ENCODE data around the gene GID4.

GID4 gene

GRCh38 chr17:18031955-18032354 is 7.3 kb upstream of the GID4 start:
- H3K9me3 ChIP-seq, result no peaks in the 10 kb centered on the region
- no peak overlapping the region for H3K4me3 ChIP-seq
- H3K27me3 ChIP-seq, result no peaks in the 10 kb centered on the region
- no peak for TF ChIP-seq CTCF (IDR thresholded peaks at IDR 0.05)
- intact Hi-C loops (cut with DNase I; ENCODE audit: low total_unique reads), result no loop called here
- DNase-seq, result peak in 1 of 2 donors; percentile 25
- H3K27ac ChIP-seq, result no peak overlapping the region
- peaks cover 8 to 13% (median 11%) of the 10 kb centered on the region in 3 donors for H3K36me3 ChIP-seq
- H3K4me1 ChIP-seq, result peaks cover 0 to under 1% (median 0%) of the 10 kb centered on the region in 4 donors

- Histone ChIP-seq H3K27ac (no peak overlapping the region), H3K9me3 (no peaks in the 10 kb centered on the region), H3K27me3 (no peaks in the 10 kb centered on the region), H3K4me3 (no peak overlapping the region), H3K36me3 (no peaks in the 10 kb centered on the region), H3K4me1 (peaks cover 0 to 16% (median 11%) of the 10 kb centered on the region in 4 donors)
- TF ChIP-seq CTCF (IDR thresholded peaks at IDR 0.05), result peak; percentile 45 to 67
- intact Hi-C loops (cut with DNase I; ENCODE audit: low total_unique reads), result loop anchor here (2.0 kb wide), 1 partner anchor 59 kb away; no protein-coding TSS in a partner anchor
- DNase-seq, result peak in 1 of 2 donors; percentile 48
Observed at GRCh38 chr17:18033442-18034099, 5.6 kb upstream of the GID4 start.

GRCh38 chr17:18035704-18036103 is 3.5 kb upstream of the GID4 start:
- no peak for DNase-seq
- TF ChIP-seq CTCF (IDR thresholded peaks at IDR 0.05), result no peak
- no peaks in the 10 kb centered on the region for H3K36me3 ChIP-seq
- H3K4me3 ChIP-seq, result no peak overlapping the region
- H3K27ac ChIP-seq, result no peak overlapping the region
- intact Hi-C loops (cut with DNase I; ENCODE audit: low total_unique reads), result loop anchor here (2.0 to 5.0 kb wide), 2 partner anchors 61 to 353 kb away; partner anchors contain the start of gene RAI1
- no peaks in the 10 kb centered on the region for H3K27me3 ChIP-seq
- no peaks in the 10 kb centered on the region for H3K9me3 ChIP-seq
- H3K4me1 ChIP-seq, result peaks cover 0 to 23% (median 20%) of the 10 kb centered on the region in 4 donors

GRCh38 chr17:18037486-18037885 is 1.7 kb upstream of the GID4 start:
- Histone ChIP-seq H3K9me3 (no peaks in the 10 kb centered on the region), H3K27ac (no peak overlapping the region), H3K4me3 (no peak overlapping the region), H3K27me3 (no peaks in the 10 kb centered on the region), H3K36me3 (no peaks in the 10 kb centered on the region), H3K4me1 (peaks cover 0 to 41% (median 31%) of the 10 kb centered on the region in 4 donors)
- DNase-seq, result peak in 1 of 2 donors; percentile 15
- TF ChIP-seq CTCF (IDR thresholded peaks at IDR 0.05), result no peak
- intact Hi-C loops (cut with DNase I; ENCODE audit: low total_unique reads), result loop anchor here (5.0 kb wide), 1 partner anchor 355 kb away; the partner anchor contains the start of gene RAI1

- no peaks in the 10 kb centered on the region for H3K27me3 ChIP-seq
- H3K27ac ChIP-seq, result peak overlapping the region; percentile 73 to 92
- no peak for DNase-seq
- peaks cover 0 to 41% (median 31%) of the 10 kb centered on the region in 4 donors for H3K4me1 ChIP-seq
- H3K36me3 ChIP-seq, result no peaks in the 10 kb centered on the region
- intact Hi-C loops (cut with DNase I; ENCODE audit: low total_unique reads), result loop anchor here (5.0 kb wide), 1 partner anchor 356 kb away; the partner anchor contains the start of gene RAI1
- H3K9me3 ChIP-seq, result no peaks in the 10 kb centered on the region
- peak overlapping the region; percentile 85 to 97 for H3K4me3 ChIP-seq
- no peak for TF ChIP-seq CTCF (IDR thresholded peaks at IDR 0.05)
Observed at GRCh38 chr17:18038149-18038850, 908 bp upstream of the GID4 start.
